ACHN (cell line): ENCODE measurements around the gene IL1F10.
"Not testable (repeated sequence)": the region's sequence is repeated elsewhere in the genome, so short reads cannot be mapped to it uniquely, and the experiment has no call there.

Experiments used
- DNase-seq: peaks from one replicate; pipeline ENCODE4 v3.0.0-alpha.2; 2015
- in situ Hi-C: cut with HindIII; loops from 2 replicates; pipeline ENCODE4 v1.10.0; 2017; ENCODE audit warnings: low sequenced_read_pairs, low pct_ligation_motif_present, low pct_unique_long_range_greater_than_20kb

The IL1F10 gene

GRCh38 chr2:113076954-113077669 is 9.3 kb downstream of the IL1F10 start:
- DNase-seq, result no peak
- in situ Hi-C loops, result no loop called here

GRCh38 chr2:113077921-113078320 is 10.2 kb downstream of the IL1F10 start:
- DNase-seq, result peak; percentile 56

GRCh38 chr2:113078350-113078839 is 10.6 kb downstream of the IL1F10 start:
- DNase-seq, result peak; percentile 79

More at GRCh38 chr2:113077921-113078320, 10.2 kb downstream of the IL1F10 start:
- in situ Hi-C loops, result no loop called here

GRCh38 chr2:113079131-113079530 is 11.4 kb downstream of the IL1F10 start:
- in situ Hi-C loops, result no loop called here
- peak; percentile 58 for DNase-seq

More at GRCh38 chr2:113078350-113078839, 10.6 kb downstream of the IL1F10 start:
- in situ Hi-C loops, result no loop called here

- in situ Hi-C loops, result no loop called here
These were observed 12.4 kb downstream of the IL1F10 start for GRCh38 chr2:113080134-113080533.

GRCh38 chr2:113081488-113082210 is 13.9 kb downstream of the IL1F10 start:
- in situ Hi-C loops, result no loop called here
- DNase-seq, result no peak

More at GRCh38 chr2:113080134-113080533, 12.4 kb downstream of the IL1F10 start:
- peak; percentile 44 for DNase-seq

GRCh38 chr2:113083296-113083695 is 15.5 kb downstream of the IL1F10 start:
- in situ Hi-C loops, result no loop called here
- DNase-seq, result no peak

- in situ Hi-C loops, result no loop called here
- DNase-seq, result peak; percentile 20
These were observed 16.7 kb downstream of the IL1F10 start for GRCh38 chr2:113084249-113085000.

- DNase-seq, result no peak
- in situ Hi-C loops, result no loop called here
These were observed 17.8 kb downstream of the IL1F10 start for GRCh38 chr2:113085542-113085941.

GRCh38 chr2:113088213-113088992 is 20.6 kb downstream of the IL1F10 start:
- in situ Hi-C loops, result no loop called here
- no peak for DNase-seq

- no peak for DNase-seq
- in situ Hi-C loops, result no loop called here
These were observed 22.1 kb downstream of the IL1F10 start for GRCh38 chr2:113089916-113090315.

GRCh38 chr2:113091231-113091896 is 23.6 kb downstream of the IL1F10 start:
- no peak for DNase-seq
- in situ Hi-C loops, result no loop called here

- no peak for DNase-seq
- in situ Hi-C loops, result no loop called here
These were observed 25.3 kb downstream of the IL1F10 start for GRCh38 chr2:113092864-113093612.

GRCh38 chr2:113093613-113093977 is 25.8 kb downstream of the IL1F10 start:
- in situ Hi-C loops, result no loop called here
- no peak for DNase-seq

GRCh38 chr2:113096306-113096705 is 28.5 kb downstream of the IL1F10 start:
- in situ Hi-C loops, DNase-seq: not testable (repeated sequence)

GRCh38 chr2:113096842-113097618 is 29.3 kb downstream of the IL1F10 start:
- in situ Hi-C loops, DNase-seq: not testable (repeated sequence)
